K562 (cell line): ENCODE data around the gene HECA. TPM values are rescaled to one million over a fixed set of nuclear protein-coding genes. Genes with fewer than 3 reads are reported as not detected.

Experiments used
- ATAC-seq: fragments of 200-7000 bp; cut with Tn5 transposase; 3 replicates; pipeline ENCODE4 v1.9.1; 2020; ENCODE audit warnings: moderate library complexity
- BruUV-seq: library from RNA; stranded (reverse); fragments of 400-500 nt; replicated peaks from 2 replicates; lab custom pipeline; 2021; lab: Mats Ljungman, UMichigan
- CTCF ChIA-PET: fragments of 300-600 bp; formaldehyde crosslinking; extraction: SDS; loops from one replicate; lab custom pipeline; 2021; ENCODE audit warnings: low intra/inter-chr PET ratio; lab: Yijun Ruan, JAX
- POLR2A ChIA-PET: fragments of 300-600, 350-650 bp; sonication (Branson Sonifier 250); formaldehyde crosslinking; extraction: SDS; loops from one replicate; lab custom pipeline; 2021; ENCODE audit warnings: antibody characterized with exemption, inconsistent platforms; lab: Yijun Ruan, JAX
- DNase-seq, 4 experiments: peaks; one replicate each; pipeline versions ENCODE4 v3.0.0 to v3.0.0-alpha.2; 2011 to 2018; ENCODE audit warnings: low spot score in 3 of 4, mixed read lengths in 3 of 4; ENCODE audit errors: extremely low read depth in 1 of 4
- FAIRE-seq: peaks from 2 replicates; lab custom pipeline; 2011; peaks lifted over from hg19 to GRCh38; lab: Jason Lieb, UNC
- H2AFZ ChIP-seq: 2 replicates; pipeline ENCODE4 v1.6.0; 2011; ENCODE audit warnings: low read depth, low read length, control low read depth, inconsistent platforms
- H3K27ac ChIP-seq: fragments of 200-600 bp; 3 replicates; pipeline ENCODE4 v1.8.0; 2011; ENCODE audit warnings: low read depth, mild to moderate bottlenecking, control low read depth, inconsistent platforms, low read length, moderate library complexity, mixed read lengths; ENCODE audit errors: extremely low read depth
- H3K27me3 ChIP-seq, 2 experiments: fragments of 300-600 bp in 1 of 2; 2 replicates in 1 of 2; 3 replicates in 1 of 2; pipeline versions ENCODE4 v1.6.0 to v1.8.0; 2011; ENCODE audit warnings: inconsistent platforms in 2 of 2, low read length in 2 of 2, mild to moderate bottlenecking in 1 of 2, mixed read lengths in 1 of 2, moderate library complexity in 1 of 2; ENCODE audit not compliant: control insufficient read depth in 2 of 2, insufficient read depth in 2 of 2
- H3K36me3 ChIP-seq: fragments of 300-600 bp; 3 replicates; pipeline ENCODE4 v1.8.0; 2011; ENCODE audit warnings: mild to moderate bottlenecking, low read length, inconsistent platforms; ENCODE audit not compliant: control insufficient read depth, insufficient read depth
- H3K4me1 ChIP-seq, 2 experiments: fragments of 200-600 bp in 1 of 2; replicated peaks in 1 of 2; 2 replicates in 1 of 2; 3 replicates in 1 of 2; pipeline versions ENCODE4 v1.5.1 to v1.8.0; 2011; ENCODE audit warnings: inconsistent platforms in 2 of 2, low read length in 2 of 2, mild to moderate bottlenecking in 1 of 2, mixed read lengths in 1 of 2, moderate library complexity in 1 of 2; ENCODE audit not compliant: control insufficient read depth in 2 of 2, insufficient read depth in 2 of 2
- H3K4me2 ChIP-seq: 2 replicates; pipeline ENCODE4 v1.6.1; 2011; ENCODE audit warnings: low read length, control low read depth, inconsistent platforms, mixed read lengths; ENCODE audit not compliant: insufficient read depth
- H3K4me3 ChIP-seq: fragments of 200-600 bp; sonication (generic), shearing (Covaris generic); 2 replicates; pipeline ENCODE4 v1.5.1; 2016; ENCODE audit warnings: control low read depth, inconsistent platforms
- H3K79me2 ChIP-seq: fragments of 200-600 bp; 3 replicates; pipeline ENCODE4 v1.8.0; 2011; ENCODE audit warnings: low read length, inconsistent platforms; ENCODE audit not compliant: control insufficient read depth, insufficient read depth
- H3K9ac ChIP-seq, 2 experiments: 2 replicates each; pipeline versions ENCODE4 v1.6.0 to v1.6.1; 2011; ENCODE audit warnings: low read depth in 2 of 2, low read length in 2 of 2, control low read depth in 1 of 2, inconsistent platforms in 1 of 2, mild to moderate bottlenecking in 1 of 2, mixed read lengths in 1 of 2; ENCODE audit not compliant: insufficient read depth in 1 of 2
- H3K9me1 ChIP-seq: one replicate; pipeline ENCODE4 v1.6.0; 2011; ENCODE audit warnings: inconsistent platforms, mild to moderate bottlenecking, low read length, moderate library complexity; ENCODE audit not compliant: control insufficient read depth, insufficient read depth
- H3K9me3 ChIP-seq: replicated peaks from 2 replicates; pipeline ENCODE4 v1.5.1; 2011; ENCODE audit warnings: low read depth, low read length, inconsistent platforms; ENCODE audit not compliant: control insufficient read depth, insufficient read depth
- H4K20me1 ChIP-seq: replicated peaks from 2 replicates; pipeline ENCODE4 v1.6.1; 2011; ENCODE audit warnings: low read length, inconsistent platforms, mixed read lengths; ENCODE audit not compliant: control insufficient read depth, insufficient read depth
- ATF1 ChIP-seq, 2 experiments: fragments of 450-650 bp in 1 of 2; IDR thresholded peaks; 2 replicates each; pipeline ENCODE4 v1.6.1; 2016; ENCODE audit warnings: missing compliant biosample characterization in 1 of 2, missing genetic modification characterization in 1 of 2
- ELF1 ChIP-seq: fragments of 200-800 bp; sonication (Bioruptor generic); IDR thresholded peaks from 2 replicates; pipeline ENCODE4 v1.6.1; 2016; ENCODE audit warnings: missing genetic modification characterization, missing compliant biosample characterization
- NEUROD1 ChIP-seq: fragments of 150-350 bp; IDR thresholded peaks from 2 replicates; pipeline ENCODE4 v1.6.1; 2014; ENCODE audit warnings: borderline replicate concordance, low read length, low read depth; ENCODE audit not compliant: partially characterized antibody
- NFYB ChIP-seq: IDR thresholded peaks from 2 replicates; pipeline ENCODE4 v1.6.1; 2011; ENCODE audit warnings: mild to moderate bottlenecking, moderate library complexity; ENCODE audit not compliant: insufficient read length; ENCODE audit errors: extremely low read depth
- SMARCB1 ChIP-seq: IDR thresholded peaks from 2 replicates; pipeline ENCODE4 v1.6.1; 2011; ENCODE audit warnings: improper control_type of control experiment, low read depth; ENCODE audit not compliant: insufficient read length
- ZNF655 ChIP-seq: fragments of 250-450 bp; sonication (Bioruptor Pico); IDR thresholded peaks from 2 replicates; pipeline ENCODE4 v1.5.0; 2021
- WGBS: fragments of 100-300 bp; shearing (Covaris generic); methylation state at CpG from one replicate; pipeline ENCODE4 v1.1.6; 2016; ENCODE audit warnings: low coverage, mixed read lengths; ENCODE audit not compliant: insufficient coverage; ENCODE audit errors: missing lambda C conversion rate; 5-methylcytosine and 5-hydroxymethylcytosine counted together
- in situ Hi-C: fragments of 300-500 bp; cut with MboI; formaldehyde crosslinking; loops from 4 replicates; pipeline ENCODE4 v1.15.0; 2018; ENCODE audit warnings: inconsistent platforms, mixed read lengths
- intact Hi-C: fragments of 100-400 bp; cut with micrococcal nuclease; formaldehyde crosslinking; loops from 2 replicates; pipeline ENCODE4 v1.14.2; 2022
- polyA plus RNA-seq, 8 experiments: library from polyadenylated mRNA; depleted of rRNA in 4 of 8; stranded (reverse) in 5 of 8; unstranded in 3 of 8; fragments of >200 nt; fragmentation: Nextera tagmentation in 2 of 8; fragmentation: Illumina TruSeq in 1 of 8; extraction: Ambion mirVana in 2 of 8; extraction: Trizol in 1 of 8; gene quantifications; 2 replicates each; pipeline versions ENCODE4 v1.2.1 to v1.2.3, GENCODE V29; 2011 to 2014; ENCODE audit warnings: inconsistent platforms in 1 of 8, missing spikeins in 1 of 8
- total RNA-seq, 7 experiments: library from RNA; depleted of rRNA in 6 of 7; stranded (reverse); fragments of >200 nt in 6 of 7; fragmentation: Illumina TruSeq in 2 of 7; extraction: Trizol in 2 of 7; gene quantifications; 2 replicates each; pipeline versions ENCODE4 v1.2.1 to v1.2.3, GENCODE V29; 2011 to 2021; ENCODE audit warnings: low replicate concordance in 1 of 7

The HECA gene
- total and polyA plus RNA-seq, 9 of the 15 experiments (the other 6 are each of a cell fraction or from before 2014, with no cell fraction given), result 0.31 to 2.3 (median 1.1) TPM

- TF ChIP-seq NEUROD1 (no peak), ZNF655 (no peak), SMARCB1 (no peak)
Measured at GRCh38 chr6:139131736-139132280, 3.1 kb upstream of the HECA start (continued).

- Histone ChIP-seq H3K79me2 (no peaks in the 10 kb centered on the region), H3K36me3 (no peaks in the 10 kb centered on the region), H3K9me3 (no peaks in the 10 kb centered on the region), H2AFZ (no peak overlapping the region), H3K4me2 (no peak overlapping the region), H3K4me1 (peaks cover 0 to 14% of the 10 kb centered on the region in 2 experiments; a peak in 3 of 5 replicates), H3K4me3 (no peak overlapping the region), H4K20me1 (no peaks in the 10 kb centered on the region), H3K9ac (no peak overlapping the region), H3K27me3 (peaks cover 4 to 9% of the 10 kb centered on the region in 2 experiments; a peak in 4 of 5 replicates), H3K27ac (no peak overlapping the region), H3K9me1 (no peaks in the 10 kb centered on the region)
- intact Hi-C loops (no loop called here), in situ Hi-C loops (no loop called here)
- FAIRE-seq (no peak), DNase-seq (peak in 1 of 4 experiments; percentile 6), ATAC-seq (no peak)
- WGBS, result 10% methylated on average over 11 of the region's 11 CpGs
- ChIA-PET CTCF (no interaction called here), POLR2A (interaction anchor here (0.6 to 0.7 kb wide), 2 partner anchors 192 to 1058 kb away, joined by 3 read pairs; no protein-coding TSS in a partner anchor)
- no TSS peak for BruUV-seq
- no peak for TF ChIP-seq ATF1 (CRISPR knock-in tag; IDR thresholded peaks at IDR 0.05)
- peak; percentile 31; the same call in 1 of the 2 replicates for TF ChIP-seq ATF1 (tag; IDR thresholded peaks at IDR 0.05)
- no peak for TF ChIP-seq ELF1
- peak; percentile 52 for TF ChIP-seq NFYB
Measured at GRCh38 chr6:139133262-139134063, 1.4 kb upstream of the HECA start.
